GM12878 (cell line): ENCODE measurements around the gene GGNBP2. TPM values are rescaled to one million over a fixed set of nuclear protein-coding genes. Genes with fewer than 3 reads are reported as not detected.

Source experiments
- ATAC-seq: fragments of 200-7000 bp; cut with Tn5 transposase; 3 replicates; pipeline ENCODE4 v1.9.1; 2020; ENCODE audit warnings: mild to moderate bottlenecking, moderate library complexity
- BruUV-seq: library from RNA; stranded (reverse); fragments of 400-500 nt; replicated peaks from 2 replicates; lab custom pipeline; 2021; lab: Mats Ljungman, UMichigan
- CTCF ChIA-PET: fragments of 300-600 bp; sonication (Branson Sonifier 250); formaldehyde crosslinking; extraction: SDS; loops from one replicate; lab custom pipeline; 2021; ENCODE audit warnings: inconsistent platforms; lab: Yijun Ruan, JAX
- POLR2A ChIA-PET: fragments of 350-600 bp; formaldehyde crosslinking; extraction: SDS; loops from one replicate; lab custom pipeline; 2021; ENCODE audit warnings: inconsistent platforms; lab: Charles Lee
- RAD21 ChIA-PET: fragments of 300-600 bp; sonication (Branson Sonifier 250); formaldehyde crosslinking; loops from one replicate; lab custom pipeline; 2023; ENCODE audit warnings: antibody characterized with exemption; ENCODE audit not compliant: unreplicated experiment; lab: Charles Lee
- SMC1A ChIA-PET: fragments of 300-600 bp; sonication (Branson Sonifier 250); formaldehyde crosslinking; loops from one replicate; lab custom pipeline; 2023; ENCODE audit not compliant: unreplicated experiment, uncharacterized antibody; lab: Charles Lee
- DNase-seq: peaks from one replicate; pipeline ENCODE4 v3.0.0-alpha.2; 2011; ENCODE audit warnings: low read depth, low spot score
- FAIRE-seq: peaks from 3 replicates; lab custom pipeline; 2011; peaks lifted over from hg19 to GRCh38; lab: Jason Lieb, UNC
- H2AFZ ChIP-seq: 2 replicates; pipeline ENCODE4 v1.6.0; 2011; ENCODE audit warnings: low read depth, low read length, control low read depth; ENCODE audit not compliant: control insufficient read depth
- H3K27ac ChIP-seq: 2 replicates; pipeline ENCODE4 v1.5.1; 2011; ENCODE audit warnings: control low read depth; ENCODE audit not compliant: control insufficient read depth, insufficient read depth
- H3K27me3 ChIP-seq, 2 experiments: replicated peaks in 1 of 2; 2 replicates each; pipeline versions ENCODE4 v1.6.0 to v1.6.1; 2011; ENCODE audit warnings: low read length in 1 of 2; ENCODE audit not compliant: control insufficient read depth in 2 of 2, insufficient read depth in 2 of 2
- H3K36me3 ChIP-seq, 2 experiments: 2 replicates each; pipeline ENCODE4 v1.5.1; 2011; ENCODE audit warnings: low read length in 1 of 2; ENCODE audit not compliant: control insufficient read depth in 2 of 2, insufficient read depth in 2 of 2
- H3K4me1 ChIP-seq: 2 replicates; pipeline ENCODE4 v1.6.1; 2011; ENCODE audit warnings: mild to moderate bottlenecking, low read length, moderate library complexity, mixed read lengths; ENCODE audit not compliant: control insufficient read depth, insufficient read depth
- H3K4me2 ChIP-seq: 2 replicates; pipeline ENCODE4 v1.6.0; 2011; ENCODE audit warnings: control low read depth; ENCODE audit not compliant: control insufficient read depth, insufficient read depth
- H3K4me3 ChIP-seq: fragments of 200-600 bp; sonication (generic); 2 replicates; pipeline ENCODE4 v1.5.1; 2016
- H3K79me2 ChIP-seq: 2 replicates; pipeline ENCODE4 v1.6.0; 2011; ENCODE audit warnings: low read length; ENCODE audit not compliant: control insufficient read depth, insufficient read depth
- H3K9ac ChIP-seq: 2 replicates; pipeline ENCODE4 v1.8.0; 2011; ENCODE audit warnings: low read length, control low read depth, mixed read lengths; ENCODE audit not compliant: control insufficient read depth, insufficient read depth
- H3K9me3 ChIP-seq: replicated peaks from 3 replicates; pipeline ENCODE4 v1.5.1; 2011; ENCODE audit warnings: mild to moderate bottlenecking, low read length; ENCODE audit not compliant: control insufficient read depth, insufficient read depth
- H4K20me1 ChIP-seq: 2 replicates; pipeline ENCODE4 v1.6.0; 2011; ENCODE audit not compliant: control insufficient read depth, insufficient read depth
- BACH1 ChIP-seq: fragments of 450-650 bp; IDR thresholded peaks from 2 replicates; pipeline ENCODE4 v1.6.1; 2017; ENCODE audit warnings: mild to moderate bottlenecking, borderline replicate concordance
- CHD1 ChIP-seq: IDR thresholded peaks from 2 replicates; pipeline ENCODE4 v1.6.1; 2012; ENCODE audit warnings: low read depth, low read length, improper control_type of control experiment
- CREB1 ChIP-seq: IDR thresholded peaks from 2 replicates; pipeline ENCODE4 v1.6.1; 2012; ENCODE audit warnings: low read depth, mild to moderate bottlenecking, inconsistent platforms
- GATAD2B ChIP-seq: fragments of 450-650 bp; conservative IDR thresholded peaks from 2 replicates; pipeline ENCODE4 v1.6.1; 2017; ENCODE audit warnings: low read depth, mild to moderate bottlenecking, moderate library complexity
- IRF4 ChIP-seq: IDR thresholded peaks from 2 replicates; pipeline ENCODE4 v1.6.1; 2011; ENCODE audit warnings: low read depth, low read length
- MEF2A ChIP-seq: IDR thresholded peaks from 2 replicates; pipeline ENCODE4 v1.6.1; 2011; ENCODE audit warnings: low read depth, mild to moderate bottlenecking, low read length, moderate library complexity; ENCODE audit not compliant: insufficient read depth
- MEF2B ChIP-seq: fragments of 450-650 bp; IDR thresholded peaks from 2 replicates; pipeline ENCODE4 v1.6.1; 2018; ENCODE audit warnings: mild to moderate bottlenecking, moderate library complexity; ENCODE audit not compliant: partially characterized antibody, poor library complexity, severe bottlenecking
- NRF1 ChIP-seq: conservative IDR thresholded peaks from 2 replicates; pipeline ENCODE4 v1.6.1; 2011; ENCODE audit warnings: mild to moderate bottlenecking, low read depth, low read length, improper control_type of control experiment
- STAT3 ChIP-seq: IDR thresholded peaks from 2 replicates; pipeline ENCODE4 v1.6.1; 2011; ENCODE audit warnings: low read depth, low read length, improper control_type of control experiment
- TBL1XR1 ChIP-seq: IDR thresholded peaks from 2 replicates; pipeline ENCODE4 v1.6.1; 2012; ENCODE audit warnings: low read depth, low read length, improper control_type of control experiment
- WGBS: methylation state at CpG from one replicate; pipeline ENCODE4 v1.1.6; 2016; ENCODE audit warnings: low lambda C conversion rate; ENCODE audit not compliant: insufficient replicate concordance, insufficient coverage; ENCODE audit errors: missing lambda C conversion rate; 5-methylcytosine and 5-hydroxymethylcytosine counted together
- in situ Hi-C: fragments of 300-500 bp; cut with MboI; formaldehyde crosslinking; loops from 9 replicates; pipeline ENCODE4 v1.14.3; 2018; ENCODE audit warnings: mixed read lengths
- intact Hi-C: fragments of 100-400 bp; cut with micrococcal nuclease; formaldehyde crosslinking; loops from one replicate; pipeline ENCODE4 v1.14.2; 2022; ENCODE audit not compliant: unreplicated experiment
- polyA plus RNA-seq, 11 experiments: library from polyadenylated mRNA; depleted of rRNA in 4 of 11; unstranded in 6 of 11; stranded (reverse) in 5 of 11; fragments of >200 nt; fragmentation: Nextera tagmentation in 4 of 11; fragmentation: Illumina TruSeq in 1 of 11; extraction: Ambion mirVana in 4 of 11; extraction: Trizol in 1 of 11; gene quantifications; 1 replicate in 1 of 11; 2 replicates in 10 of 11; pipeline versions ENCODE4 v1.2.1 to v1.2.3, GENCODE V29; 2011 to 2016; ENCODE audit warnings: inconsistent platforms in 2 of 11, missing spikeins in 2 of 11, low read depth in 1 of 11
- total RNA-seq, 4 experiments: library from RNA; depleted of rRNA in 3 of 4; stranded (reverse); fragments of >200 nt in 3 of 4; fragmentation: Illumina TruSeq in 1 of 4; extraction: Trizol in 1 of 4; gene quantifications; 2 replicates each; pipeline versions ENCODE4 v1.2.1 to v1.2.3, GENCODE V29; 2013 to 2021
- TF ChIP-seq, protein P1 (sequence below): fragments of 450-650 bp; IDR thresholded peaks from 2 replicates; pipeline ENCODE4 v1.6.1; 2016; ENCODE audit warnings: mild to moderate bottlenecking
- TF ChIP-seq, protein P2 (sequence below): fragments of 450-650 bp; IDR thresholded peaks from 2 replicates; pipeline ENCODE4 v1.6.1; 2017; ENCODE audit warnings: low read depth, mild to moderate bottlenecking, moderate library complexity
- TF ChIP-seq, protein P3 (sequence below): IDR thresholded peaks from 2 replicates; pipeline ENCODE4 v1.6.1; 2012; ENCODE audit warnings: low read length, inconsistent platforms
- TF ChIP-seq, protein P4 (sequence below): fragments of 450-650 bp; IDR thresholded peaks from 2 replicates; pipeline ENCODE4 v1.6.1; 2017; ENCODE audit warnings: antibody characterized with exemption, mild to moderate bottlenecking, moderate library complexity
- TF ChIP-seq, protein P5 (sequence below): fragments of 450-650 bp; IDR thresholded peaks from 2 replicates; pipeline ENCODE4 v1.6.1; 2017; ENCODE audit warnings: mild to moderate bottlenecking, low read depth, inconsistent platforms; ENCODE audit not compliant: poor library complexity, severe bottlenecking

Gene GGNBP2
- total and polyA plus RNA-seq, 10 of the 15 experiments (the other 5 are each of a cell fraction or from before 2014, with no cell fraction given): 36.3 to 82.0 (median 50.0) TPM

DNA sequence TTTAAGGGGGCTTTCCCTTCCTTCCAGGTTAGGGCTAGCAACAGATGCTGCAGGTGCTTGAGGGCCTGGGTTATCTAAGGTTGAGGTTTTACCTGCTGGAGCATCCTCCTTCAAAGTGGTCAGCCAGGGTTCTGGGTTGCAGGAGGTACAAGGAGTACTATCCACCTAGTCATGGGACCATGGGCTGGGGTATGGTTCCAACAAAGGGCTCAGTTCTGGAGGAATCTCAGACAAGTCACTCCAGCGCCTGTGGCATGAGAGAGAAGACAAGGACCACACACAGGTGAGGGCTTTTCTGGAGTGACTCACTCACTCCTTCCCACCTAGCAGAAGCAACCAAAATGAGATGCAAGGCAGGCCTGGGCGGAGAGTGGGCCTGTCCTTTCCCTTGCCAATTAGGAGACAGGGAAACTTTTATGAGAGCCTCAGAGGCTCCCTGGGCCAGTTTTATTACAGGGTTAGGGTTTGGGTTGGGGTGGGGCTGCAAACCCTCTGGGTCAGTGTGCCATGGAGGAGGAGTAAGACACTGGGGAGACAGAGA is 12.2 kb upstream of the GGNBP2 start:
- WGBS: 95% methylated on average over 2 of the region's 2 CpGs
- Histone ChIP-seq H2AFZ (no peak overlapping the region), H3K79me2 (peaks cover 29% of the 10 kb centered on the region), H3K4me1 (peaks cover 9% of the 10 kb centered on the region), H3K9me3 (no peaks in the 10 kb centered on the region), H3K27me3 (no peaks in the 10 kb centered on the region), H3K27ac (no peak overlapping the region), H3K4me2 (peak overlapping the region; percentile 100; the same call in 1 of the 2 replicates), H3K9ac (no peak overlapping the region), H3K4me3 (no peak overlapping the region), H4K20me1 (no peaks in the 10 kb centered on the region), H3K36me3 (peaks cover 8 to 22% of the 10 kb centered on the region in 2 experiments)
- no TSS peak for BruUV-seq
- ChIA-PET CTCF (interaction anchor here (1.1 kb wide), 1 partner anchor 12 kb away, joined by 3 read pairs; no protein-coding TSS in a partner anchor), SMC1A (no interaction called here), RAD21 (no interaction called here), POLR2A (no interaction called here)
- in situ Hi-C loops: no loop called here
- FAIRE-seq: no peak
- intact Hi-C loops: no loop called here
- DNase-seq: no peak
- ATAC-seq: no peak
- no peak for TF ChIP-seq GATAD2B
- no peak for TF ChIP-seq BACH1
- TF ChIP-seq MEF2A: no peak
- TF ChIP-seq NRF1: no peak
- TF ChIP-seq MEF2B: no peak
- TF ChIP-seq CREB1: no peak
- TF ChIP-seq, protein P1, sequence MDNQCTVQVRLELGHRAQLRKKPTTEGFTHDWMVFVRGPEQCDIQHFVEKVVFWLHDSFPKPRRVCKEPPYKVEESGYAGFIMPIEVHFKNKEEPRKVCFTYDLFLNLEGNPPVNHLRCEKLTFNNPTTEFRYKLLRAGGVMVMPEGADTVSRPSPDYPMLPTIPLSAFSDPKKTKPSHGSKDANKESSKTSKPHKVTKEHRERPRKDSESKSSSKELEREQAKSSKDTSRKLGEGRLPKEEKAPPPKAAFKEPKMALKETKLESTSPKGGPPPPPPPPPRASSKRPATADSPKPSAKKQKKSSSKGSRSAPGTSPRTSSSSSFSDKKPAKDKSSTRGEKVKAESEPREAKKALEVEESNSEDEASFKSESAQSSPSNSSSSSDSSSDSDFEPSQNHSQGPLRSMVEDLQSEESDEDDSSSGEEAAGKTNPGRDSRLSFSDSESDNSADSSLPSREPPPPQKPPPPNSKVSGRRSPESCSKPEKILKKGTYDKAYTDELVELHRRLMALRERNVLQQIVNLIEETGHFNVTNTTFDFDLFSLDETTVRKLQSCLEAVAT: no peak
- TF ChIP-seq, protein P2, sequence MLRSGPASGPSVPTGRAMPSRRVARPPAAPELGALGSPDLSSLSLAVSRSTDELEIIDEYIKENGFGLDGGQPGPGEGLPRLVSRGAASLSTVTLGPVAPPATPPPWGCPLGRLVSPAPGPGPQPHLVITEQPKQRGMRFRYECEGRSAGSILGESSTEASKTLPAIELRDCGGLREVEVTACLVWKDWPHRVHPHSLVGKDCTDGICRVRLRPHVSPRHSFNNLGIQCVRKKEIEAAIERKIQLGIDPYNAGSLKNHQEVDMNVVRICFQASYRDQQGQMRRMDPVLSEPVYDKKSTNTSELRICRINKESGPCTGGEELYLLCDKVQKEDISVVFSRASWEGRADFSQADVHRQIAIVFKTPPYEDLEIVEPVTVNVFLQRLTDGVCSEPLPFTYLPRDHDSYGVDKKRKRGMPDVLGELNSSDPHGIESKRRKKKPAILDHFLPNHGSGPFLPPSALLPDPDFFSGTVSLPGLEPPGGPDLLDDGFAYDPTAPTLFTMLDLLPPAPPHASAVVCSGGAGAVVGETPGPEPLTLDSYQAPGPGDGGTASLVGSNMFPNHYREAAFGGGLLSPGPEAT: no peak
- TF ChIP-seq, protein P3, sequence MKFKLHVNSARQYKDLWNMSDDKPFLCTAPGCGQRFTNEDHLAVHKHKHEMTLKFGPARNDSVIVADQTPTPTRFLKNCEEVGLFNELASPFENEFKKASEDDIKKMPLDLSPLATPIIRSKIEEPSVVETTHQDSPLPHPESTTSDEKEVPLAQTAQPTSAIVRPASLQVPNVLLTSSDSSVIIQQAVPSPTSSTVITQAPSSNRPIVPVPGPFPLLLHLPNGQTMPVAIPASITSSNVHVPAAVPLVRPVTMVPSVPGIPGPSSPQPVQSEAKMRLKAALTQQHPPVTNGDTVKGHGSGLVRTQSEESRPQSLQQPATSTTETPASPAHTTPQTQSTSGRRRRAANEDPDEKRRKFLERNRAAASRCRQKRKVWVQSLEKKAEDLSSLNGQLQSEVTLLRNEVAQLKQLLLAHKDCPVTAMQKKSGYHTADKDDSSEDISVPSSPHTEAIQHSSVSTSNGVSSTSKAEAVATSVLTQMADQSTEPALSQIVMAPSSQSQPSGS: no peak
- no peak for TF ChIP-seq IRF4
- no peak for TF ChIP-seq CHD1
- TF ChIP-seq TBL1XR1: no peak
- TF ChIP-seq, protein P4, sequence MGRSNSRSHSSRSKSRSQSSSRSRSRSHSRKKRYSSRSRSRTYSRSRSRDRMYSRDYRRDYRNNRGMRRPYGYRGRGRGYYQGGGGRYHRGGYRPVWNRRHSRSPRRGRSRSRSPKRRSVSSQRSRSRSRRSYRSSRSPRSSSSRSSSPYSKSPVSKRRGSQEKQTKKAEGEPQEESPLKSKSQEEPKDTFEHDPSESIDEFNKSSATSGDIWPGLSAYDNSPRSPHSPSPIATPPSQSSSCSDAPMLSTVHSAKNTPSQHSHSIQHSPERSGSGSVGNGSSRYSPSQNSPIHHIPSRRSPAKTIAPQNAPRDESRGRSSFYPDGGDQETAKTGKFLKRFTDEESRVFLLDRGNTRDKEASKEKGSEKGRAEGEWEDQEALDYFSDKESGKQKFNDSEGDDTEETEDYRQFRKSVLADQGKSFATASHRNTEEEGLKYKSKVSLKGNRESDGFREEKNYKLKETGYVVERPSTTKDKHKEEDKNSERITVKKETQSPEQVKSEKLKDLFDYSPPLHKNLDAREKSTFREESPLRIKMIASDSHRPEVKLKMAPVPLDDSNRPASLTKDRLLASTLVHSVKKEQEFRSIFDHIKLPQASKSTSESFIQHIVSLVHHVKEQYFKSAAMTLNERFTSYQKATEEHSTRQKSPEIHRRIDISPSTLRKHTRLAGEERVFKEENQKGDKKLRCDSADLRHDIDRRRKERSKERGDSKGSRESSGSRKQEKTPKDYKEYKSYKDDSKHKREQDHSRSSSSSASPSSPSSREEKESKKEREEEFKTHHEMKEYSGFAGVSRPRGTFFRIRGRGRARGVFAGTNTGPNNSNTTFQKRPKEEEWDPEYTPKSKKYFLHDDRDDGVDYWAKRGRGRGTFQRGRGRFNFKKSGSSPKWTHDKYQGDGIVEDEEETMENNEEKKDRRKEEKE: no peak
- TF ChIP-seq STAT3: no peak
- TF ChIP-seq, protein P5, sequence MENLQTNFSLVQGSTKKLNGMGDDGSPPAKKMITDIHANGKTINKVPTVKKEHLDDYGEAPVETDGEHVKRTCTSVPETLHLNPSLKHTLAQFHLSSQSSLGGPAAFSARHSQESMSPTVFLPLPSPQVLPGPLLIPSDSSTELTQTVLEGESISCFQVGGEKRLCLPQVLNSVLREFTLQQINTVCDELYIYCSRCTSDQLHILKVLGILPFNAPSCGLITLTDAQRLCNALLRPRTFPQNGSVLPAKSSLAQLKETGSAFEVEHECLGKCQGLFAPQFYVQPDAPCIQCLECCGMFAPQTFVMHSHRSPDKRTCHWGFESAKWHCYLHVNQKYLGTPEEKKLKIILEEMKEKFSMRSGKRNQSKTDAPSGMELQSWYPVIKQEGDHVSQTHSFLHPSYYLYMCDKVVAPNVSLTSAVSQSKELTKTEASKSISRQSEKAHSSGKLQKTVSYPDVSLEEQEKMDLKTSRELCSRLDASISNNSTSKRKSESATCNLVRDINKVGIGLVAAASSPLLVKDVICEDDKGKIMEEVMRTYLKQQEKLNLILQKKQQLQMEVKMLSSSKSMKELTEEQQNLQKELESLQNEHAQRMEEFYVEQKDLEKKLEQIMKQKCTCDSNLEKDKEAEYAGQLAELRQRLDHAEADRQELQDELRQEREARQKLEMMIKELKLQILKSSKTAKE: no peak
